Progenitor cell of endocrine pancreas (in vitro differentiated cells): ENCODE results near the gene XCR1. TPM values are rescaled to one million over a fixed set of nuclear protein-coding genes. Genes with fewer than 3 reads are reported as not detected.
"Not testable (repeated sequence)": the region's sequence is repeated elsewhere in the genome, so short reads cannot be mapped to it uniquely, and the experiment has no call there.

Experiments used
- DNase-seq: peaks from one replicate; pipeline ENCODE4 v3.0.0; 2021; ENCODE audit warnings: low spot score; ENCODE audit not compliant: unreplicated experiment
- H3K27ac Mint-ChIP-seq: 2 replicates; pipeline ENCODE4 v1.8.0; 2021; ENCODE audit warnings: mild to moderate bottlenecking, moderate library complexity, mixed read lengths
- H3K27me3 Mint-ChIP-seq: 2 replicates; pipeline ENCODE4 v1.8.0; 2021; ENCODE audit warnings: mixed read lengths
- H3K36me3 Mint-ChIP-seq: 2 replicates; pipeline ENCODE4 v1.8.0; 2022; ENCODE audit warnings: mixed read lengths; ENCODE audit not compliant: insufficient read depth
- H3K4me1 Mint-ChIP-seq: 2 replicates; pipeline ENCODE4 v1.8.0; 2021; ENCODE audit warnings: low read depth, mixed read lengths
- H3K4me3 Mint-ChIP-seq: 2 replicates; pipeline ENCODE4 v1.8.0; 2021; ENCODE audit warnings: low read depth, mild to moderate bottlenecking, moderate library complexity, mixed read lengths
- H3K9me3 Mint-ChIP-seq: 2 replicates; pipeline ENCODE4 v1.8.0; 2021; ENCODE audit warnings: low read depth, mixed read lengths
- CTCF ChIP-seq: fragments of 200-600 bp; sonication (generic); IDR thresholded peaks from one replicate; pipeline ENCODE4 v1.5.0; 2021; ENCODE audit warnings: antibody characterized with exemption, mild to moderate bottlenecking; ENCODE audit not compliant: unreplicated experiment
- total RNA-seq: library from RNA; stranded (reverse); gene quantifications from 2 replicates; pipeline ENCODE4 v1.2.1, GENCODE V29; 2021

XCR1 gene
- total RNA-seq, 1 donor from 2014 or later, result not detected

- Mint-ChIP-seq H3K27ac (no peak overlapping the region), H3K4me3 (no peak overlapping the region), H3K27me3 (no peaks in the 10 kb centered on the region), H3K9me3 (no peaks in the 10 kb centered on the region), H3K4me1 (peaks cover 6% of the 10 kb centered on the region), H3K36me3 (no peaks in the 10 kb centered on the region)
- no peak for DNase-seq
- TF ChIP-seq CTCF, result no peak
Observed at GRCh38 chr3:46049093-46049492, 21.8 kb upstream of the XCR1 start.

- not testable (repeated sequence) for H3K27me3 Mint-ChIP-seq, H3K36me3 Mint-ChIP-seq, H3K9me3 Mint-ChIP-seq, H3K4me3 Mint-ChIP-seq, H3K4me1 Mint-ChIP-seq, DNase-seq, H3K27ac Mint-ChIP-seq
Observed at GRCh38 chr3:46046231-46046630, 18.9 kb upstream of the XCR1 start.

GRCh38 chr3:46038916-46039315 lies 11.6 kb upstream of the XCR1 start:
- Mint-ChIP-seq H3K27ac (no peak overlapping the region), H3K27me3 (no peaks in the 10 kb centered on the region), H3K36me3 (no peaks in the 10 kb centered on the region), H3K4me1 (no peaks in the 10 kb centered on the region), H3K9me3 (peaks cover 4% of the 10 kb centered on the region), H3K4me3 (no peak overlapping the region)
- no peak for TF ChIP-seq CTCF
- DNase-seq, result no peak

- not testable (repeated sequence) for H3K27me3 Mint-ChIP-seq, H3K27ac Mint-ChIP-seq, H3K4me1 Mint-ChIP-seq, H3K4me3 Mint-ChIP-seq, DNase-seq, H3K36me3 Mint-ChIP-seq, H3K9me3 Mint-ChIP-seq
Observed at GRCh38 chr3:46038071-46038470, 10.8 kb upstream of the XCR1 start.

- no peak for DNase-seq
- Mint-ChIP-seq H3K27ac (no peak overlapping the region), H3K36me3 (no peaks in the 10 kb centered on the region), H3K4me1 (no peaks in the 10 kb centered on the region), H3K4me3 (no peak overlapping the region), H3K27me3 (no peaks in the 10 kb centered on the region), H3K9me3 (peaks cover 2% of the 10 kb centered on the region)
- no peak for TF ChIP-seq CTCF
Observed at GRCh38 chr3:46036191-46036590, 8.9 kb upstream of the XCR1 start.

GRCh38 chr3:46031747-46032146 lies 4.5 kb upstream of the XCR1 start:
- Mint-ChIP-seq H3K4me3 (no peak overlapping the region), H3K9me3 (peaks cover 9% of the 10 kb centered on the region), H3K27ac (no peak overlapping the region), H3K36me3 (no peaks in the 10 kb centered on the region), H3K4me1 (no peaks in the 10 kb centered on the region), H3K27me3 (no peaks in the 10 kb centered on the region)
- DNase-seq, result no peak
- TF ChIP-seq CTCF, result no peak
